ENCODE measurements around the gene TCERG1L.

TCERG1L gene

DNA sequence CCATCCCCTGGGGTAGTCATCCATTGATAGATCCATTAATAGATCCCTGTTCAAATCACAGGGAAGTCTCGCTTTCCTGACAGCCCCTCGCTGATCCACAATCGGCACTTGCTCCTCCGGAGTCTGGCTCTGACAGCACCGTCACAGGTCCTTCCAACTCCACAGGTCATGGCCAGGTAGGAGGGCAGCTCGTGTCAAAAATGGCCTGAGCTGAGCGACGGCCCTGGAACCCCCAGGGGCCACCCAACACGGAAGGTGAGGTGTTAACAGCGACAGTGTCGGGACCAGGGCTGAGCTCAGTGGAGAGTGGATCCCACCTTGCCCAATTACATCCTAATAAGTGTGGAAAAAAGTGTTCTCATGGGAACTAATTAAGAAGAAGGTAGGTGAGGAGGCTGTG is 219.8 kb downstream of the TCERG1L start:
- Histone ChIP-seq H3K36me3 (ENCODE audit: insufficient read depth, low read length) (no peaks in the 10 kb centered on the region), H3F3A (ENCODE audit: low read depth) (no peaks in the 10 kb centered on the region), H3K27me3 (ENCODE audit: insufficient read depth, low read length, poor library complexity, severe bottlenecking) (no peaks in the 10 kb centered on the region), H4K20me1 (ENCODE audit: insufficient read depth, low read length, poor library complexity, severe bottlenecking) (no peaks in the 10 kb centered on the region), H3K4me1 (ENCODE audit: insufficient read depth, low read length, poor library complexity, severe bottlenecking) (no peaks in the 10 kb centered on the region), H3K4me3 (ENCODE audit: low read length, poor library complexity, severe bottlenecking) (no peak overlapping the region), H3K4me2 (ENCODE audit: low read depth, low read length, poor library complexity, severe bottlenecking) (no peak overlapping the region), H3K9me3 (ENCODE audit: insufficient read depth, low read depth, low read length) (peaks cover 7% of the 10 kb centered on the region; the same call in 1 of the 2 replicates), H3K9ac (ENCODE audit: low read depth, low read length, poor library complexity, severe bottlenecking) (no peak overlapping the region), H2AFZ (ENCODE audit: low read length) (no peak overlapping the region), H3K79me2 (ENCODE audit: insufficient read depth, low read length) (no peaks in the 10 kb centered on the region), H3K9me2 (replicated peaks; ENCODE audit: low read depth, low read length) (no peaks in the 10 kb centered on the region)
- TF ChIP-seq, protein P1, sequence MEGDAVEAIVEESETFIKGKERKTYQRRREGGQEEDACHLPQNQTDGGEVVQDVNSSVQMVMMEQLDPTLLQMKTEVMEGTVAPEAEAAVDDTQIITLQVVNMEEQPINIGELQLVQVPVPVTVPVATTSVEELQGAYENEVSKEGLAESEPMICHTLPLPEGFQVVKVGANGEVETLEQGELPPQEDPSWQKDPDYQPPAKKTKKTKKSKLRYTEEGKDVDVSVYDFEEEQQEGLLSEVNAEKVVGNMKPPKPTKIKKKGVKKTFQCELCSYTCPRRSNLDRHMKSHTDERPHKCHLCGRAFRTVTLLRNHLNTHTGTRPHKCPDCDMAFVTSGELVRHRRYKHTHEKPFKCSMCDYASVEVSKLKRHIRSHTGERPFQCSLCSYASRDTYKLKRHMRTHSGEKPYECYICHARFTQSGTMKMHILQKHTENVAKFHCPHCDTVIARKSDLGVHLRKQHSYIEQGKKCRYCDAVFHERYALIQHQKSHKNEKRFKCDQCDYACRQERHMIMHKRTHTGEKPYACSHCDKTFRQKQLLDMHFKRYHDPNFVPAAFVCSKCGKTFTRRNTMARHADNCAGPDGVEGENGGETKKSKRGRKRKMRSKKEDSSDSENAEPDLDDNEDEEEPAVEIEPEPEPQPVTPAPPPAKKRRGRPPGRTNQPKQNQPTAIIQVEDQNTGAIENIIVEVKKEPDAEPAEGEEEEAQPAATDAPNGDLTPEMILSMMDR (conservative IDR thresholded peaks at IDR 0.05; ENCODE audit: low read length), result no peak
- no peak for TF ChIP-seq EZH2phosphoT487 (IDR thresholded peaks at IDR 0.05; ENCODE audit: borderline replicate concordance)

DNA sequence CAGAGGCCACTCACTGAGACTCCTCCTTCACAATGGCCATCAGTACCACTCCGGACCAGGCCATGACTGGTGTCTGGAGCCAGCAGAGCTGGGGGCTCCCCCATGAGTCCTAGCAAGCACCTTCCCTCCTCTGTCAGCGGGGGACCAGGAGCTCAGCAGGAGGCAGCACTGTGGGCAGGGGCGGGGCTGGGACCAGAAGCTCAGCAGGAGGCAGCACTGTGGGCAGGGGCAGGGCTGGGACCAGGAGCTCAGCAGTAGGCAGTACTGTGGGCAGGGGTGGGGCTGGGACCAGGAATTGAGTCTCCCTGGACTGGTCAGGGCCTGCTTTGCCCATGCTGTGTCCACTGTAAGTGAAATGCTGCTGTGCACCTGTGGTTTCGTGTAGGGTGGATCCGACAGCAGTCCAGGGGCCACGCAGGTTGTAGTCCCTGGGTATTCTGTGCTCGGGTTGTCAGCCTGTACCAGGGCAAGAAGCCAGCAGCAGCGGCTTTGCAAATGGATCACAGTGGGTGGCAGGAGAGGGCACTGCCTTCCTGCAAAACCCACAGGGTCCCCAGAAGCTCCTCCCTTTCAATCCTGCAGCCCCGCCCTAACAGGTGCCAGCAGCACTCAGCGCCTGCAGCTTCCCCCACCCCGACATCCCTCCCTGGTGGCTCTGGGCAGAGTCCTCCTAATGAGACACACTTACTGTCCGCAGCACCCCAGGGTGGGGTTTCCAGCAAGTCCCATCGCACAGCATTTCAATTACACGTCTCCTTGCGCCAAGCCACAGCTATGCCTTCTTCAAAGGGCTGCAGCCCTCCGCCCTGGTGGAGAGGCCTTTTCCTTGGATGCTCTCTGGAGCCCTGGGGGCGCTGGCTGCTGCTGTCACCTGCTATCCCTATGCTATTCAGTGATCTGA is 220.5 kb downstream of the TCERG1L start:
- Histone ChIP-seq H3F3A (ENCODE audit: low read depth) (no peaks in the 10 kb centered on the region), H3K79me2 (ENCODE audit: insufficient read depth, low read length) (no peaks in the 10 kb centered on the region), H3K4me2 (ENCODE audit: low read depth, low read length, poor library complexity, severe bottlenecking) (no peak overlapping the region)

DNA sequence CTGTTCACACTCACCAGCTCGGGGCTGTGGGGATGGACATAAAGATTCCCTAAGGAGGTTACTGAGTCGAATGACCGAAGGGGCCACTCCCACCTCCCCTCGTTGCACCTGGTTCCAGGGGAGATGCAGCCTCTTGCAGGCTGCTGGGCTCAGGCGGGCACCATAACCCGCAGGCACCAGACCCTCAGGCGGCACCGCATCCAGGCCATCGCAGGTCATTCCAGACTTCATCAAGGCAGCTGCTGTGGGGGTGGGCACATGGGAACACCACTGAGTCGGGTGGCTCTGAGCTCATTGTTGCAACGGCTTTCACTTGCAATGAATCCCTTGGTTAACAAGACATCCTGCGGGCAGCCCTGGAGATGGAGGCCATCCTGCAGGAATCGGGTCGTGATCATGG is 221.7 kb downstream of the TCERG1L start:
- no peak overlapping the region for H3K4me2 ChIP-seq (ENCODE audit: low read depth, low read length, poor library complexity, severe bottlenecking)
- no peaks in the 10 kb centered on the region for H3F3A ChIP-seq (ENCODE audit: low read depth)
- H3K9me3 ChIP-seq (ENCODE audit: insufficient read depth, low read depth, low read length), result peaks cover 20% of the 10 kb centered on the region; the same call in 1 of the 2 replicates
- no peaks in the 10 kb centered on the region for H4K20me1 ChIP-seq (ENCODE audit: insufficient read depth, low read length, poor library complexity, severe bottlenecking)
- no peaks in the 10 kb centered on the region for H3K27me3 ChIP-seq (ENCODE audit: insufficient read depth, low read length, poor library complexity, severe bottlenecking)
- no peak for TF ChIP-seq EZH2phosphoT487 (IDR thresholded peaks at IDR 0.05; ENCODE audit: borderline replicate concordance)
- TF ChIP-seq, protein P1 (conservative IDR thresholded peaks at IDR 0.05; ENCODE audit: low read length), result no peak
- H2AFZ ChIP-seq (ENCODE audit: low read length), result no peak overlapping the region
- H3K4me1 ChIP-seq (ENCODE audit: insufficient read depth, low read length, poor library complexity, severe bottlenecking), result no peaks in the 10 kb centered on the region
- no peaks in the 10 kb centered on the region for H3K79me2 ChIP-seq (ENCODE audit: insufficient read depth, low read length)
- H3K9ac ChIP-seq (ENCODE audit: low read depth, low read length, poor library complexity, severe bottlenecking), result no peak overlapping the region
- no peak overlapping the region for H3K4me3 ChIP-seq (ENCODE audit: low read length, poor library complexity, severe bottlenecking)
- no peaks in the 10 kb centered on the region for H3K9me2 ChIP-seq (replicated peaks; ENCODE audit: low read depth, low read length)
- no peaks in the 10 kb centered on the region for H3K36me3 ChIP-seq (ENCODE audit: insufficient read depth, low read length)

More for the DNA sequence above, 220.5 kb downstream of the TCERG1L start:
- no peak overlapping the region for H2AFZ ChIP-seq (ENCODE audit: low read length)
- TF ChIP-seq EZH2phosphoT487 (IDR thresholded peaks at IDR 0.05; ENCODE audit: borderline replicate concordance), result no peak
- TF ChIP-seq, protein P1 (conservative IDR thresholded peaks at IDR 0.05; ENCODE audit: low read length), result no peak
- no peaks in the 10 kb centered on the region for H3K27me3 ChIP-seq (ENCODE audit: insufficient read depth, low read length, poor library complexity, severe bottlenecking)
- no peaks in the 10 kb centered on the region for H3K36me3 ChIP-seq (ENCODE audit: insufficient read depth, low read length)
- no peaks in the 10 kb centered on the region for H4K20me1 ChIP-seq (ENCODE audit: insufficient read depth, low read length, poor library complexity, severe bottlenecking)
- no peaks in the 10 kb centered on the region for H3K4me1 ChIP-seq (ENCODE audit: insufficient read depth, low read length, poor library complexity, severe bottlenecking)
- no peak overlapping the region for H3K4me3 ChIP-seq (ENCODE audit: low read length, poor library complexity, severe bottlenecking)
- peaks cover 13% of the 10 kb centered on the region; the same call in 1 of the 2 replicates for H3K9me3 ChIP-seq (ENCODE audit: insufficient read depth, low read depth, low read length)
- no peak overlapping the region for H3K9ac ChIP-seq (ENCODE audit: low read depth, low read length, poor library complexity, severe bottlenecking)
- H3K9me2 ChIP-seq (replicated peaks; ENCODE audit: low read depth, low read length), result no peaks in the 10 kb centered on the region
